ENCODE data around the gene CHCHD6.

CHCHD6 gene

GRCh38 chr3:126732281-126733060 is 28.4 kb downstream of the CHCHD6 start:
- H3K27ac Mint-ChIP-seq, result no peak overlapping the region
- H3K27me3 Mint-ChIP-seq, result no peaks in the 10 kb centered on the region
- H3K9me3 Mint-ChIP-seq, result peaks cover 2% of the 10 kb centered on the region
- CTCF ChIA-PET, result no interaction called here
- peaks cover 14% of the 10 kb centered on the region for H3K4me1 Mint-ChIP-seq
- H3K4me3 Mint-ChIP-seq, result no peak overlapping the region
- peaks cover under 1% of the 10 kb centered on the region for H3K36me3 Mint-ChIP-seq
- no peak for DNase-seq

GRCh38 chr3:126733061-126733430 is 29.0 kb downstream of the CHCHD6 start:
- no peak overlapping the region for H3K27ac Mint-ChIP-seq
- no peak overlapping the region for H3K4me3 Mint-ChIP-seq
- peaks cover 3% of the 10 kb centered on the region for H3K9me3 Mint-ChIP-seq
- H3K4me1 Mint-ChIP-seq, result peaks cover 14% of the 10 kb centered on the region
- no peak for DNase-seq
- no peaks in the 10 kb centered on the region for H3K27me3 Mint-ChIP-seq
- H3K36me3 Mint-ChIP-seq, result peaks cover 3% of the 10 kb centered on the region
- CTCF ChIA-PET, result no interaction called here

- DNase-seq, result no peak
- Mint-ChIP-seq H3K4me1 (peaks cover 14% of the 10 kb centered on the region), H3K27me3 (no peaks in the 10 kb centered on the region), H3K27ac (no peak overlapping the region), H3K4me3 (no peak overlapping the region), H3K9me3 (peaks cover 3% of the 10 kb centered on the region), H3K36me3 (peaks cover 6% of the 10 kb centered on the region)
- CTCF ChIA-PET, result no interaction called here
These were observed 30.2 kb downstream of the CHCHD6 start for GRCh38 chr3:126734106-126734723.

GRCh38 chr3:126737527-126737926 is 33.5 kb downstream of the CHCHD6 start:
- H3K4me1 Mint-ChIP-seq, result no peaks in the 10 kb centered on the region
- no peaks in the 10 kb centered on the region for H3K27me3 Mint-ChIP-seq
- peaks cover 3% of the 10 kb centered on the region for H3K9me3 Mint-ChIP-seq
- peaks cover 6% of the 10 kb centered on the region for H3K36me3 Mint-ChIP-seq
- CTCF ChIA-PET, result interaction anchor here (0.5 kb wide), 1 partner anchor 11 kb away, joined by 3 read pairs; no protein-coding TSS in a partner anchor
- no peak overlapping the region for H3K27ac Mint-ChIP-seq
- DNase-seq, result no peak
- H3K4me3 Mint-ChIP-seq, result no peak overlapping the region

DNA sequence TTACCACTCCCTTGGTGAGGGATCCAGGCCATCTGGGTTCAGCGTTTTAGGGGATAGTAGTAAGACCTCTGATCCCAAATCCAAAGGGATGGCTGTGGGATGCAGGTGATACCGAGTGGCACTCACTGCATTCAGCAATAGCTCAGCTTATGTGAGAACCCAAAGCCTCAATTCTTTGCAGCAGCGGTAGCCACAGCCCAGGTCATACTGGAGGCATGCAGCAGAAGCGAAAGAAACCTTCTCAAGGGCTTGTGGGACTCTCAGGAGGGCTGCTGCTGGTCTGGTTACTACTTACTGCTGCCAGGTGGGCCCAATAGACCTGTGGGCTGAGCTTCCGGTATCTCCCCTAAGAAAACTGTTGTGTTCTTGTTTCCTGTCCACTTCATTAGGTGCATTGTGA is 38.0 kb downstream of the CHCHD6 start:
- H3K4me1 Mint-ChIP-seq, result no peaks in the 10 kb centered on the region
- DNase-seq, result peak; percentile 10
- H3K4me3 Mint-ChIP-seq, result no peak overlapping the region
- H3K9me3 Mint-ChIP-seq, result peaks cover 3% of the 10 kb centered on the region
- no peak overlapping the region for H3K27ac Mint-ChIP-seq
- CTCF ChIA-PET, result no interaction called here
- H3K36me3 Mint-ChIP-seq, result peaks cover 6% of the 10 kb centered on the region
- H3K27me3 Mint-ChIP-seq, result no peaks in the 10 kb centered on the region

GRCh38 chr3:126743350-126743749 is 39.3 kb downstream of the CHCHD6 start:
- no peaks in the 10 kb centered on the region for H3K4me1 Mint-ChIP-seq
- CTCF ChIA-PET, result interaction anchor here (1.4 kb wide), 1 partner anchor 9 kb away, joined by 9 read pairs; no protein-coding TSS in a partner anchor
- no peaks in the 10 kb centered on the region for H3K27me3 Mint-ChIP-seq
- H3K9me3 Mint-ChIP-seq, result no peaks in the 10 kb centered on the region
- no peak overlapping the region for H3K4me3 Mint-ChIP-seq
- DNase-seq, result peak; percentile 3
- H3K27ac Mint-ChIP-seq, result no peak overlapping the region
- H3K36me3 Mint-ChIP-seq, result peaks cover 3% of the 10 kb centered on the region

- Mint-ChIP-seq H3K27me3 (no peaks in the 10 kb centered on the region), H3K4me1 (peaks cover 2% of the 10 kb centered on the region), H3K36me3 (peaks cover 3% of the 10 kb centered on the region), H3K9me3 (no peaks in the 10 kb centered on the region), H3K27ac (no peak overlapping the region), H3K4me3 (no peak overlapping the region)
- DNase-seq, result peak; percentile 2
- CTCF ChIA-PET, result interaction anchor here (1.4 kb wide), 1 partner anchor 8 kb away, joined by 9 read pairs; no protein-coding TSS in a partner anchor
These were observed 39.7 kb downstream of the CHCHD6 start for GRCh38 chr3:126743781-126744180.

- no peak for DNase-seq
- peaks cover 6% of the 10 kb centered on the region for H3K4me1 Mint-ChIP-seq
- no peak overlapping the region for H3K4me3 Mint-ChIP-seq
- no peaks in the 10 kb centered on the region for H3K36me3 Mint-ChIP-seq
- CTCF ChIA-PET, result no interaction called here
- H3K27me3 Mint-ChIP-seq, result no peaks in the 10 kb centered on the region
- H3K27ac Mint-ChIP-seq, result no peak overlapping the region
- H3K9me3 Mint-ChIP-seq, result no peaks in the 10 kb centered on the region
These were observed 41.8 kb downstream of the CHCHD6 start for GRCh38 chr3:126745760-126746394.

DNA sequence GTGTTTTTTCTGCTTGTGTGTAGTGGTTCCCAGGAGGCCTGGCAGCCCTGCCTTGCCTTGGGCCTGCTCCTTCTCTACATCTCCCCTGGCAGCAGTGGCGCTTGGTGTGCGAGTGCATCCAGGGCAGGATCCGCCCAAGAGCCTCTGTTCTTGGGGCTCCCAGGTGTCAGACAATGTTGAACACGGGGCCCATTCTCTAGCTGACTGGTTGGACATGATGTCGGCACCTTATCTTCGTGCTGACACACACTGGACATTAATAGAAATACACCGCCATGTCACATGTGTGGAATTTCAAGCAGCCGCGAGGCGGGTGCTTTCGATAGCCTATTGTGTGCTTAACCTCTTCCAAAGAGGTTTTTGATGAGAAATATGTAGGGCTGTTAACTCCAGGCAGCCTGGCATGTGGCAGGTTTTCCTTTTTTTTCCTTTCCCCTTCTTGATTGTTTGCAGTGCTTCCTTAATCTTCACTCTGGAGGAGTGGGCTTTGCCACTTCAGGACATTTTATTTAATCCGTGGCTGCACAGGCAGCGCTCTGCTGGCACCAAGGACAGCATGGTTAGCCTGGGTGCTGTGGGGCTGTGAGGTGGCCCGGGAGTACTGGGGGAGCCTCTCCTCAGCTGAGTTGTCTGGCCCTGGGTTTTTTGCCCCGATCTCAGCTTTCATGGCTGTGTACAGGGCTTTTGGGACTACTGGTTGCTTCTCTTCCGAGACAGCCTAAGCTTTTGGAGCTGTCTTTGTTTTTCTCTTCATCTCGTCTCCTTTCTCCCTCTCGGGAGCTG is 42.5 kb downstream of the CHCHD6 start:
- CTCF ChIA-PET, result no interaction called here
- no peak for DNase-seq
- H3K27me3 Mint-ChIP-seq, result no peaks in the 10 kb centered on the region
- H3K27ac Mint-ChIP-seq, result no peak overlapping the region
- H3K9me3 Mint-ChIP-seq, result no peaks in the 10 kb centered on the region
- peaks cover 6% of the 10 kb centered on the region for H3K4me1 Mint-ChIP-seq
- no peaks in the 10 kb centered on the region for H3K36me3 Mint-ChIP-seq
- no peak overlapping the region for H3K4me3 Mint-ChIP-seq

- Mint-ChIP-seq H3K4me3 (no peak overlapping the region), H3K9me3 (no peaks in the 10 kb centered on the region), H3K36me3 (no peaks in the 10 kb centered on the region), H3K27me3 (no peaks in the 10 kb centered on the region), H3K27ac (no peak overlapping the region), H3K4me1 (peaks cover 6% of the 10 kb centered on the region)
- CTCF ChIA-PET, result interaction anchor here (1.1 kb wide), 1 partner anchor 10 kb away, joined by 3 read pairs; no protein-coding TSS in a partner anchor
- no peak for DNase-seq
These were observed 43.7 kb downstream of the CHCHD6 start for GRCh38 chr3:126747768-126748167.

GRCh38 chr3:126748701-126749546 is 44.9 kb downstream of the CHCHD6 start:
- no peak overlapping the region for H3K27ac Mint-ChIP-seq
- H3K36me3 Mint-ChIP-seq, result no peaks in the 10 kb centered on the region
- CTCF ChIA-PET, result interaction anchor here (1.1 kb wide), 1 partner anchor 11 kb away, joined by 3 read pairs; no protein-coding TSS in a partner anchor
- no peak for DNase-seq
- no peaks in the 10 kb centered on the region for H3K27me3 Mint-ChIP-seq
- H3K4me3 Mint-ChIP-seq, result no peak overlapping the region
- peaks cover 6% of the 10 kb centered on the region for H3K4me1 Mint-ChIP-seq
- no peaks in the 10 kb centered on the region for H3K9me3 Mint-ChIP-seq

GRCh38 chr3:126749547-126749875 is 45.5 kb downstream of the CHCHD6 start:
- Mint-ChIP-seq H3K9me3 (no peaks in the 10 kb centered on the region), H3K4me1 (peaks cover 6% of the 10 kb centered on the region), H3K27ac (no peak overlapping the region), H3K4me3 (no peak overlapping the region), H3K36me3 (no peaks in the 10 kb centered on the region), H3K27me3 (no peaks in the 10 kb centered on the region)
- CTCF ChIA-PET, result no interaction called here
- no peak for DNase-seq

DNA sequence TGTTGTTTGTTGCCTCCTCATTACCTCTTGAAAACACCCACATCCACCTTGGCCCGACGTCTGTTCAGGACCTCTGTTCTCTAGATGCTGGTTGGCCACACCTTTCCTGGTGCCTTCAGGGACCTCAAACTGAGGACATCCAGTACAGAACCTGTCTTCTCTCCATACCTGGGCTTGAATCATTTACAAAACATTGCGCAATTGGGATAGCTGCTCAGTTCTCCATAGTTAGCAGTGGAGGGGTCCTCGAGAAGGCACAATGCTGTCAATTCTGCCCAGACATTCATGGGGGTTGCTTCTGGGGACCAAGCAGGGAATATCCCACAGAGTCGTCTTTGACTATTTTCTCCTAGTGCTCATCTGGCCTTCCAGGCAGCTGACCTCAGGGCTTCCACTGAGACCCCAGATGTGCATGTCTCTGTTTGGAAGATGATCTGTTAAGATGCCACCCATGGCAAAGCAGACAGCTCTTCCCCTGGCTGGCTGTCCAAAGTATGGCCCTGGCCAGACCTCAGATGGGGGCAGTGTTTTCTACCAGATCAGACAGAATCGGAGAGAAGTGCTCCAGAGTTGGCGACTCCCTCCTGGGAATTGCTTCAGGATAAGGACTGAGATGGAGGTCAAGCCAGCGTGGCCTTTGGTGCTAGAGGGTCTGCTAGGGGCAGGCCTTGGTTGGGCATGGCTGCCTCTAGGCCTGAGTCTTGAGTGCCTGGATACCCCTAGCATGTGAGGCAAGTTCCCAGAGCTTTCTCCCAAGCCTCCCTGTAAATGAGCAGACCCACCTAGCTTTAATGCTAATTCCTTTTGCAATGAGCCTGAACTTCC is 46.1 kb downstream of the CHCHD6 start:
- Mint-ChIP-seq H3K36me3 (no peaks in the 10 kb centered on the region), H3K27me3 (no peaks in the 10 kb centered on the region), H3K4me3 (no peak overlapping the region), H3K9me3 (no peaks in the 10 kb centered on the region), H3K27ac (no peak overlapping the region), H3K4me1 (peaks cover 6% of the 10 kb centered on the region)
- DNase-seq, result no peak
- CTCF ChIA-PET, result interaction anchor here (3.7 kb wide), 1 partner anchor 71 kb away, joined by 10 read pairs; no protein-coding TSS in a partner anchor
